22Rv1 (cell line): ENCODE results near the gene HMG20B.

Source experiments
- ZFX ChIP-seq: fragments of 450-650 bp; IDR thresholded peaks from 2 replicates; pipeline ENCODE4 v1.6.1; 2017; ENCODE audit warnings: antibody characterized with exemption, borderline replicate concordance
- TF ChIP-seq, protein P1 (sequence below): fragments of 450-650 bp; IDR thresholded peaks from 2 replicates; pipeline ENCODE4 v1.5.1; 2017; ENCODE audit warnings: mild to moderate bottlenecking

DNA sequence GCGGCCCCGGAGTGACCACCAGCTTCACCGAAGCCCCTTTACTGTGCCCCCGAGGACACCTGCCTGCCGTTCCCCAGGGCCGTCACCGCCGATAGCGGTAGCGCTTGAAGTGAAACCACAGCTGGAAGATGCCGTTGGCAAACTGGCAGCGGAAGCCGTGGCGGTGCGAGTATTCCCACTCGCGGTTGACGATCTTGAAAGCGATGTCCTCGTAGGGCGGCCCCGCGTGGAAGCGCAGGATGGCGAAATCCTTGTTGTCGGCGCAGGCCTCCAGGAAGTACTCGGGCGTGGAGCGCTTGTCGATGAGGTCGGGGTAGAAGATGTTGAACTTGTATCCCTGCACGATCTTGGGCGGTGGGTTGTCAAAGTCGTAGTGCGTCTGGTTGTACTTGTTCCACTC is 39.1 kb downstream of the HMG20B start:
- TF ChIP-seq, protein P1, sequence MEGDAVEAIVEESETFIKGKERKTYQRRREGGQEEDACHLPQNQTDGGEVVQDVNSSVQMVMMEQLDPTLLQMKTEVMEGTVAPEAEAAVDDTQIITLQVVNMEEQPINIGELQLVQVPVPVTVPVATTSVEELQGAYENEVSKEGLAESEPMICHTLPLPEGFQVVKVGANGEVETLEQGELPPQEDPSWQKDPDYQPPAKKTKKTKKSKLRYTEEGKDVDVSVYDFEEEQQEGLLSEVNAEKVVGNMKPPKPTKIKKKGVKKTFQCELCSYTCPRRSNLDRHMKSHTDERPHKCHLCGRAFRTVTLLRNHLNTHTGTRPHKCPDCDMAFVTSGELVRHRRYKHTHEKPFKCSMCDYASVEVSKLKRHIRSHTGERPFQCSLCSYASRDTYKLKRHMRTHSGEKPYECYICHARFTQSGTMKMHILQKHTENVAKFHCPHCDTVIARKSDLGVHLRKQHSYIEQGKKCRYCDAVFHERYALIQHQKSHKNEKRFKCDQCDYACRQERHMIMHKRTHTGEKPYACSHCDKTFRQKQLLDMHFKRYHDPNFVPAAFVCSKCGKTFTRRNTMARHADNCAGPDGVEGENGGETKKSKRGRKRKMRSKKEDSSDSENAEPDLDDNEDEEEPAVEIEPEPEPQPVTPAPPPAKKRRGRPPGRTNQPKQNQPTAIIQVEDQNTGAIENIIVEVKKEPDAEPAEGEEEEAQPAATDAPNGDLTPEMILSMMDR: no peak
- TF ChIP-seq ZFX: no peak
